ENCODE measurements around the gene PCGF6. TPM values are rescaled to one million over a fixed set of nuclear protein-coding genes. Genes with fewer than 3 reads are reported as not detected.

Gene PCGF6
- total RNA-seq, 1 donor from 2014 or later = 8.3 TPM

- intact Hi-C loops (cut with DNase I) = no loop called here
- TF ChIP-seq POLR2A (IDR thresholded peaks at IDR 0.05) (no peak), POLR2AphosphoS5 (IDR thresholded peaks at IDR 0.05; ENCODE audit: insufficient read depth in 1 of 2, low read depth in 1 of 2) (no peak), CTCF (IDR thresholded peaks at IDR 0.05) (no peak)
- Histone ChIP-seq H3K27me3 (peaks cover 20% of the 10 kb centered on the region), H3K27ac (no peak overlapping the region), H3K9me3 (no peaks in the 10 kb centered on the region), H3K36me3 (no peaks in the 10 kb centered on the region), H3K4me1 (peaks cover 16% of the 10 kb centered on the region), H3K4me3 (no peak overlapping the region)
- DNase-seq (ENCODE audit: extremely low spot score in 2 of 2) = no peak
Measured at GRCh38 chr10:103280031-103280430, 70.9 kb downstream of the PCGF6 start.

DNA sequence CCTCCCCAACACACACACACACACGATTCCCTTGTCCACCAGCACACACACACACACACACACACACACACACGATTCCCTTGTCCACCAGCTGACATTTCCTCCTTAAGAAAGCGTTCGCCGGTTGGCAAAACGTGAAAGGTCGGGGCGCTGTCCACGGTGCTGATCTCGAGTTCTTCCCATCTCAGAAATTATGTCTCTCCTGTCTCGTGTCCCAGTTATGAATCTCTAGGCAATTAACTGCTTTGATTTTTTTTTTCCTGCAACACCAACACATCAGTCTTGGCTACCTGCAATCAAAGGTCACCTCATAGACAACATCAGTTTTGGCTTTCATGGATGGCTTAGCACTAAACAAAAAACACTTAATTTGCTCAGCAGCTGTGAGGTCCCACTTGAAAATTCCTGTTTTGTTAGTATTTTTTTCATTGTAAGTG is 72.1 kb downstream of the PCGF6 start:
- intact Hi-C loops (cut with DNase I) = no loop called here
- DNase-seq (ENCODE audit: extremely low spot score in 2 of 2) = no peak
- Histone ChIP-seq H3K36me3 (no peaks in the 10 kb centered on the region), H3K4me3 (no peak overlapping the region), H3K4me1 (peaks cover 16% of the 10 kb centered on the region), H3K27me3 (peaks cover 20% of the 10 kb centered on the region), H3K9me3 (no peaks in the 10 kb centered on the region), H3K27ac (no peak overlapping the region)
- TF ChIP-seq CTCF (IDR thresholded peaks at IDR 0.05) (no peak), POLR2AphosphoS5 (IDR thresholded peaks at IDR 0.05; ENCODE audit: insufficient read depth in 1 of 2, low read depth in 1 of 2) (no peak), POLR2A (IDR thresholded peaks at IDR 0.05) (no peak)

DNA sequence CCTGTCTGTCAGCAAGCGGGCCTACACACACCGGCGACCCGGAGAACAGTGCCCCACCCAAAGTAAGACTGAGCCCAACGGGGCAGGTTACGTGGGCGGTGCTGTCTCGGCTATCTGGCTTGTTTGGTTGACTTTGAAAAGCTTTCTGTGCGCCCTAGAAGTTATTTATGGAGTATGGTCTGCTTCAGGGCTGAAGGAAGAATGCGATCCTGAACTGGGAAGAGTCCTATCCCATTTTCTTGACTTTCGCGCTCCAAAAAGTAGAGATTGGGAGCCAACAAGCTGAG is 72.5 kb downstream of the PCGF6 start:
- no peaks in the 10 kb centered on the region for H3K9me3 ChIP-seq
- H3K36me3 ChIP-seq = no peaks in the 10 kb centered on the region
- TF ChIP-seq POLR2A (IDR thresholded peaks at IDR 0.05) (no peak), POLR2AphosphoS5 (IDR thresholded peaks at IDR 0.05; ENCODE audit: insufficient read depth in 1 of 2, low read depth in 1 of 2) (no peak), CTCF (IDR thresholded peaks at IDR 0.05) (no peak)
- no peak overlapping the region for H3K4me3 ChIP-seq
- peaks cover 20% of the 10 kb centered on the region for H3K27me3 ChIP-seq
- no peak overlapping the region for H3K27ac ChIP-seq
- peaks cover 16% of the 10 kb centered on the region for H3K4me1 ChIP-seq
- intact Hi-C loops (cut with DNase I) = no loop called here
- DNase-seq (ENCODE audit: extremely low spot score in 2 of 2) = no peak

DNA sequence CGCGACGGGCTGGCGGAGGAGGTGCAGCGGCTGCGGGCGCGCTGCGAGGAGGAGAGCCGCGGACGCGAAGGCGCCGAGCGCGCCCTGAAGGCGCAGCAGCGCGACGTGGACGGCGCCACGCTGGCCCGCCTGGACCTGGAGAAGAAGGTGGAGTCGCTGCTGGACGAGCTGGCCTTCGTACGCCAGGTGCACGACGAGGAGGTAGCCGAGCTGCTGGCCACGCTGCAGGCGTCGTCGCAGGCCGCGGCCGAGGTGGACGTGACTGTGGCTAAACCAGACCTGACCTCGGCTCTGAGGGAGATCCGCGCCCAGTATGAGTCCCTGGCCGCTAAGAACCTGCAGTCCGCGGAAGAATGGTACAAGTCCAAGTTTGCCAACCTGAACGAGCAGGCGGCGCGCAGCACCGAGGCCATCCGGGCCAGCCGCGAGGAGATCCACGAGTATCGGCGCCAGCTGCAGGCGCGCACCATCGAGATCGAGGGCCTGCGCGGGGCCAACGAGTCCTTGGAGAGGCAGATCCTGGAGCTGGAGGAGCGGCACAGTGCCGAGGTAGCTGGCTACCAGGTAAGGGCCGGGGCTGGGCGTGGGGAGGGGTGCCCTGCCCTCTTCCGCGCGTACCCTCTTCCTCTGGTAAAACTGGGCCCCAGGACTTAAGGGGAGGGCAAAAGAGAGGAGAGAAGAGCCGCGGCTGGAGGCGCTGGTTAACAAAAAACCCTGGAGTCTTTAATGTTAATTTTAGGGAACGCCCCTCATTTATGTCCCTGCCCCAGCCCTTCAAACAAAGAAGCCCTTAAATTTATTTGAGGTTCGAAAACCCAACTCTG is 73.0 kb downstream of the PCGF6 start:
- Histone ChIP-seq H3K27me3 (peaks cover 20% of the 10 kb centered on the region), H3K27ac (no peak overlapping the region), H3K4me1 (peaks cover 16% of the 10 kb centered on the region), H3K4me3 (peak overlapping the region in 1 of 2 donors; percentile 14), H3K9me3 (no peaks in the 10 kb centered on the region), H3K36me3 (no peaks in the 10 kb centered on the region)
- TF ChIP-seq POLR2AphosphoS5 (IDR thresholded peaks at IDR 0.05; ENCODE audit: insufficient read depth in 1 of 2, low read depth in 1 of 2) (no peak), CTCF (IDR thresholded peaks at IDR 0.05) (no peak), POLR2A (IDR thresholded peaks at IDR 0.05) (no peak)
- DNase-seq (ENCODE audit: extremely low spot score in 2 of 2) = no peak
- intact Hi-C loops (cut with DNase I) = no loop called here

Data from vagina (tissue), 2 donors.